ENCODE measurements around the gene MAP3K2. TPM values are rescaled to one million over a fixed set of nuclear protein-coding genes. Genes with fewer than 3 reads are reported as not detected.

MAP3K2 gene
- total and polyA plus RNA-seq, 11 donors, result 4.0 to 37.6 (median 22.1) TPM

GRCh38 chr2:127254386-127254981 lies 133.3 kb downstream of the MAP3K2 start:
- no peak overlapping the region for H3K27ac ChIP-seq
- H3K9me3 ChIP-seq, result no peaks in the 10 kb centered on the region
- no peaks in the 10 kb centered on the region for H3K4me1 ChIP-seq
- ATAC-seq (no peak), DNase-seq (no peak)
- TF ChIP-seq, protein P1, sequence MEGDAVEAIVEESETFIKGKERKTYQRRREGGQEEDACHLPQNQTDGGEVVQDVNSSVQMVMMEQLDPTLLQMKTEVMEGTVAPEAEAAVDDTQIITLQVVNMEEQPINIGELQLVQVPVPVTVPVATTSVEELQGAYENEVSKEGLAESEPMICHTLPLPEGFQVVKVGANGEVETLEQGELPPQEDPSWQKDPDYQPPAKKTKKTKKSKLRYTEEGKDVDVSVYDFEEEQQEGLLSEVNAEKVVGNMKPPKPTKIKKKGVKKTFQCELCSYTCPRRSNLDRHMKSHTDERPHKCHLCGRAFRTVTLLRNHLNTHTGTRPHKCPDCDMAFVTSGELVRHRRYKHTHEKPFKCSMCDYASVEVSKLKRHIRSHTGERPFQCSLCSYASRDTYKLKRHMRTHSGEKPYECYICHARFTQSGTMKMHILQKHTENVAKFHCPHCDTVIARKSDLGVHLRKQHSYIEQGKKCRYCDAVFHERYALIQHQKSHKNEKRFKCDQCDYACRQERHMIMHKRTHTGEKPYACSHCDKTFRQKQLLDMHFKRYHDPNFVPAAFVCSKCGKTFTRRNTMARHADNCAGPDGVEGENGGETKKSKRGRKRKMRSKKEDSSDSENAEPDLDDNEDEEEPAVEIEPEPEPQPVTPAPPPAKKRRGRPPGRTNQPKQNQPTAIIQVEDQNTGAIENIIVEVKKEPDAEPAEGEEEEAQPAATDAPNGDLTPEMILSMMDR (IDR thresholded peaks at IDR 0.05), result no peak
- TF ChIP-seq POLR2A (IDR thresholded peaks at IDR 0.05), result no peak
- no peak overlapping the region for H3K4me3 ChIP-seq
- H3K27me3 ChIP-seq, result no peaks in the 10 kb centered on the region
- intact Hi-C loops (cut with DNase I), result no loop called here
- H3K36me3 ChIP-seq, result peaks cover 0 to 35% (median 32%) of the 10 kb centered on the region in 9 donors
- 73 to 82% (median 78%) methylated on average over 7 of the region's 7 CpGs for WGBS, 4 donors

Small RNA genes lying within 50 kb of the gene (microRNA-seq; reads per million reads assigned to microRNA genes)
- 0 to 1.5 (median 0.34) reads per million in 4 donors for gene MIR4783

Other genes starting within 250 kb of the MAP3K2 start
- under 1 TPM in 2 of 9 donors, not detected in 7; 0.12 to 0.44 TPM for gene CYP27C1, start 167.7 kb downstream of the MAP3K2 start, total RNA-seq
- under 1 TPM in 1 of 2 donors, not detected in 1; 0.06 TPM for gene CYP27C1, start 167.7 kb downstream of the MAP3K2 start, polyA plus RNA-seq
- gene ERCC3, start 93.8 kb downstream of the MAP3K2 start, total RNA-seq, result 10 to 100 TPM; 18.1 to 27.9 (median 23.1) TPM
- gene ERCC3, start 93.8 kb downstream of the MAP3K2 start, polyA plus RNA-seq, result 10 to 100 TPM; 12.6 to 33.1 TPM
- not detected for gene PROC, start 30.5 kb upstream of the MAP3K2 start, total RNA-seq
- gene PROC, start 30.5 kb upstream of the MAP3K2 start, polyA plus RNA-seq, result not detected
- 10 to 100 TPM; 37.6 to 62.2 (median 45.8) TPM for gene IWS1, start 138.5 kb upstream of the MAP3K2 start, total RNA-seq
- gene IWS1, start 138.5 kb upstream of the MAP3K2 start, polyA plus RNA-seq, result 10 to 100 TPM; 46.5 to 57.5 TPM
- gene MYO7B, start 147.7 kb upstream of the MAP3K2 start, total RNA-seq, result 1 to 10 TPM in 3 of 9 donors, under 1 TPM in 6; 0.20 to 2.1 (median 0.70) TPM
- 1 to 10 TPM; 1.1 to 1.6 TPM for gene MYO7B, start 147.7 kb upstream of the MAP3K2 start, polyA plus RNA-seq